SIG-M5 (cell line): Measurements from ENCODE around the gene DSEL.

ENCODE experiments used
- DNase-seq: peaks from one replicate; lab custom pipeline; 2025; lab: John Stamatoyannopoulos, UW

The DSEL gene

GRCh38 chr18:67516539-67517443, at the start of gene DSEL:
DSEL (minus strand) TSS chr18:67516720; CDS start chr18:67514608, 2,112 bp downstream.
- no peak for DNase-seq

GRCh38 chr18:67553437-67553836, 36.9 kb upstream of the DSEL start:
- DNase-seq: no peak

- DNase-seq: no peak
Measured at GRCh38 chr18:67550872-67551520, 34.5 kb upstream of the DSEL start.

- DNase-seq: no peak
Measured at GRCh38 chr18:67549946-67550345, 33.4 kb upstream of the DSEL start.

GRCh38 chr18:67545681-67546080, 29.2 kb upstream of the DSEL start:
- DNase-seq: no peak

GRCh38 chr18:67540559-67540958, 24.0 kb upstream of the DSEL start:
- no peak for DNase-seq

GRCh38 chr18:67531929-67532328, 15.4 kb upstream of the DSEL start:
- no peak for DNase-seq

- DNase-seq: no peak
Measured at GRCh38 chr18:67525328-67526099, 9.0 kb upstream of the DSEL start.

GRCh38 chr18:67520351-67520921, 3.9 kb upstream of the DSEL start:
- DNase-seq: no peak

GRCh38 chr18:67519592-67519991, 3.1 kb upstream of the DSEL start:
- no peak for DNase-seq

- no peak for DNase-seq
Measured at GRCh38 chr18:67518566-67518965, 2.0 kb upstream of the DSEL start.

GRCh38 chr18:67517444-67517765, 885 bp upstream of the DSEL start:
- no peak for DNase-seq

GRCh38 chr18:67515942-67516538, 480 bp downstream of the DSEL start:
- DNase-seq: no peak

GRCh38 chr18:67514901-67515540, 1.5 kb downstream of the DSEL start:
- no peak for DNase-seq

GRCh38 chr18:67514465-67514864, 2.1 kb downstream of the DSEL start:
- no peak for DNase-seq

GRCh38 chr18:67513280-67513679, 3.2 kb downstream of the DSEL start:
- no peak for DNase-seq

- no peak for DNase-seq
Measured at GRCh38 chr18:67511840-67512239, 4.7 kb downstream of the DSEL start.

GRCh38 chr18:67510831-67511230, 5.7 kb downstream of the DSEL start:
- no peak for DNase-seq

GRCh38 chr18:67509741-67510391, 6.7 kb downstream of the DSEL start:
- no peak for DNase-seq

GRCh38 chr18:67508146-67508545, 8.4 kb downstream of the DSEL start:
- no peak for DNase-seq

- DNase-seq: no peak
Measured at GRCh38 chr18:67504739-67505138, 11.8 kb downstream of the DSEL start.
